ENCODE data around the gene ADAMTS1.

- TF ChIP-seq YY1 (tag by site-specific recombination; IDR thresholded peaks at IDR 0.05) (no peak), CTCF (tag by site-specific recombination; IDR thresholded peaks at IDR 0.05) (no peak), REPIN1 (tag by site-specific recombination; IDR thresholded peaks at IDR 0.05; ENCODE audit: low read depth) (no peak), ZNF639 (tag by site-specific recombination; IDR thresholded peaks at IDR 0.05) (no peak), MYNN (tag by site-specific recombination; IDR thresholded peaks at IDR 0.05; ENCODE audit: borderline replicate concordance) (no peak), ZBTB26 (tag by site-specific recombination; optimal IDR thresholded peaks at IDR 0.05) (no peak), ZNF837 (tag by site-specific recombination; IDR thresholded peaks at IDR 0.05) (no peak)
Measured at GRCh38 chr21:26804895-26805609, 40.2 kb downstream of the ADAMTS1 start.

All from HEK293 (cell line).